Neural progenitor cell (in vitro differentiated cells): ENCODE results near the gene KRTAP9-6. TPM values are rescaled to one million over a fixed set of nuclear protein-coding genes. Genes with fewer than 3 reads are reported as not detected.

Experiments
- DNase-seq: peaks from one replicate; pipeline ENCODE4 v3.0.0-alpha.2; 2016; ENCODE audit warnings: low spot score
- H2AFZ ChIP-seq: fragments of 200-600 bp; sonication (generic); replicated peaks from 2 replicates; pipeline ENCODE4 v1.6.1; 2016; ENCODE audit warnings: antibody characterized with exemption
- H3F3A ChIP-seq: fragments of 200-600 bp; sonication (generic); 2 replicates; pipeline ENCODE4 v1.6.1; 2016; ENCODE audit warnings: antibody characterized with exemption, low read depth
- H3K27ac ChIP-seq: fragments of 200-600 bp; sonication (generic); 2 replicates; pipeline ENCODE4 v1.5.1; 2016; ENCODE audit warnings: mild to moderate bottlenecking
- H3K27me3 ChIP-seq: fragments of 200-600 bp; sonication (generic); 2 replicates; pipeline ENCODE4 v1.6.1; 2016; ENCODE audit warnings: mild to moderate bottlenecking, moderate library complexity
- H3K36me3 ChIP-seq: fragments of 200-600 bp; sonication (generic); 2 replicates; pipeline ENCODE4 v1.5.1; 2016
- H3K4me1 ChIP-seq: fragments of 200-600 bp; sonication (generic); 2 replicates; pipeline ENCODE4 v1.6.1; 2016; ENCODE audit warnings: mixed run types
- H3K4me2 ChIP-seq: fragments of 200-600 bp; sonication (generic); 2 replicates; pipeline ENCODE4 v1.6.1; 2016
- H3K4me3 ChIP-seq: fragments of 200-600 bp; sonication (generic); 2 replicates; pipeline ENCODE4 v1.5.1; 2016
- H3K79me2 ChIP-seq: fragments of 200-600 bp; sonication (generic); 2 replicates; pipeline ENCODE4 v1.6.1; 2016; ENCODE audit warnings: low read depth
- H3K9ac ChIP-seq: fragments of 200-600 bp; sonication (generic); 2 replicates; pipeline ENCODE4 v1.6.1; 2016
- H3K9me3 ChIP-seq: fragments of 200-600 bp; sonication (generic); 2 replicates; pipeline ENCODE4 v1.5.1; 2016; ENCODE audit warnings: low read depth
- H4K20me1 ChIP-seq: fragments of 200-600 bp; sonication (generic); 2 replicates; pipeline ENCODE4 v1.6.1; 2016; ENCODE audit warnings: low read depth
- H3K27ac Mint-ChIP-seq: 3 replicates; pipeline ENCODE4 v1.8.0; 2021; ENCODE audit warnings: mixed read lengths
- H3K27me3 Mint-ChIP-seq: 2 replicates; pipeline ENCODE4 v1.8.0; 2022; ENCODE audit warnings: low read depth, mild to moderate bottlenecking, inconsistent platforms, moderate library complexity, mixed read lengths; ENCODE audit not compliant: insufficient read depth
- H3K36me3 Mint-ChIP-seq: 3 replicates; pipeline ENCODE4 v1.8.0; 2021; ENCODE audit warnings: mixed read lengths
- H3K4me1 Mint-ChIP-seq: 3 replicates; pipeline ENCODE4 v1.8.0; 2021; ENCODE audit warnings: mixed read lengths
- H3K4me3 Mint-ChIP-seq: 3 replicates; pipeline ENCODE4 v1.8.0; 2021; ENCODE audit warnings: mild to moderate bottlenecking, moderate library complexity, mixed read lengths
- H3K9me3 Mint-ChIP-seq: 3 replicates; pipeline ENCODE4 v1.8.0; 2020; ENCODE audit warnings: mixed read lengths
- CTCF ChIP-seq: fragments of 200-600 bp; sonication (generic); IDR thresholded peaks from 2 replicates; pipeline ENCODE4 v1.5.1; 2017; ENCODE audit warnings: antibody characterized with exemption, mild to moderate bottlenecking
- EZH2 ChIP-seq: fragments of 200-600 bp; sonication (generic); IDR thresholded peaks from 2 replicates; pipeline ENCODE4 v1.6.1; 2017; ENCODE audit warnings: antibody characterized with exemption, mild to moderate bottlenecking, moderate library complexity
- EZH2phosphoT487 ChIP-seq: fragments of 200-600 bp; sonication (generic); IDR thresholded peaks from 2 replicates; pipeline ENCODE4 v1.6.1; 2017; ENCODE audit warnings: antibody characterized with exemption
- total RNA-seq: library from RNA; depleted of rRNA; stranded (reverse); fragments of >200 nt; gene quantifications from 2 replicates; pipeline ENCODE4 v1.2.3, GENCODE V29; 2015; ENCODE audit warnings: low replicate concordance

KRTAP9-6 gene
- total RNA-seq, 1 donor from 2014 or later, result not detected

GRCh38 chr17:41258406-41258805, 6.8 kb upstream of the KRTAP9-6 start:
- no peak for DNase-seq
- no peak overlapping the region for H3K4me3 ChIP-seq

GRCh38 chr17:41263212-41263611, 2.0 kb upstream of the KRTAP9-6 start:
- H3K27me3 Mint-ChIP-seq, result peaks cover 3% of the 10 kb centered on the region
- no peak overlapping the region for H3K4me2 ChIP-seq
- DNase-seq, result no peak
- no peaks in the 10 kb centered on the region for H3F3A ChIP-seq
- no peak overlapping the region for H3K9ac ChIP-seq
- no peak overlapping the region for H3K4me3 ChIP-seq
- no peaks in the 10 kb centered on the region for H3K4me1 Mint-ChIP-seq
- no peak overlapping the region for H2AFZ ChIP-seq
- H3K79me2 ChIP-seq, result no peaks in the 10 kb centered on the region
- H3K27me3 ChIP-seq, result no peaks in the 10 kb centered on the region
- H3K4me1 ChIP-seq, result no peaks in the 10 kb centered on the region
- no peak overlapping the region for H3K27ac ChIP-seq
- no peaks in the 10 kb centered on the region for H3K9me3 ChIP-seq
- no peaks in the 10 kb centered on the region for H4K20me1 ChIP-seq
- no peaks in the 10 kb centered on the region for H3K9me3 Mint-ChIP-seq
- no peak overlapping the region for H3K4me3 Mint-ChIP-seq
- TF ChIP-seq CTCF, result no peak
- TF ChIP-seq EZH2, result no peak
- no peak for TF ChIP-seq EZH2phosphoT487
- no peak overlapping the region for H3K27ac Mint-ChIP-seq
- H3K36me3 ChIP-seq, result no peaks in the 10 kb centered on the region
- H3K36me3 Mint-ChIP-seq, result no peaks in the 10 kb centered on the region

More at GRCh38 chr17:41258406-41258805, 6.8 kb upstream of the KRTAP9-6 start:
- no peak overlapping the region for H2AFZ ChIP-seq
- no peaks in the 10 kb centered on the region for H3K9me3 ChIP-seq
- no peaks in the 10 kb centered on the region for H3K27me3 ChIP-seq
- H4K20me1 ChIP-seq, result no peaks in the 10 kb centered on the region
- H3K9ac ChIP-seq, result no peak overlapping the region
- no peaks in the 10 kb centered on the region for H3K9me3 Mint-ChIP-seq
- H3K36me3 Mint-ChIP-seq, result no peaks in the 10 kb centered on the region
- H3K4me1 ChIP-seq, result no peaks in the 10 kb centered on the region
- no peaks in the 10 kb centered on the region for H3K36me3 ChIP-seq
- H3K27ac Mint-ChIP-seq, result no peak overlapping the region
- H3K27me3 Mint-ChIP-seq, result peaks cover 4% of the 10 kb centered on the region
- no peak overlapping the region for H3K27ac ChIP-seq
- no peaks in the 10 kb centered on the region for H3K79me2 ChIP-seq
- H3K4me2 ChIP-seq, result no peak overlapping the region
- TF ChIP-seq EZH2phosphoT487 (no peak), EZH2 (no peak), CTCF (no peak)
- H3F3A ChIP-seq, result no peaks in the 10 kb centered on the region
- H3K4me3 Mint-ChIP-seq, result no peak overlapping the region
- no peaks in the 10 kb centered on the region for H3K4me1 Mint-ChIP-seq

- Histone ChIP-seq H3F3A (no peaks in the 10 kb centered on the region), H3K9me3 (no peaks in the 10 kb centered on the region), H3K4me3 (no peak overlapping the region), H3K79me2 (no peaks in the 10 kb centered on the region), H2AFZ (no peak overlapping the region), H4K20me1 (no peaks in the 10 kb centered on the region), H3K27ac (no peak overlapping the region), H3K27me3 (no peaks in the 10 kb centered on the region), H3K4me1 (no peaks in the 10 kb centered on the region), H3K9ac (no peak overlapping the region), H3K36me3 (no peaks in the 10 kb centered on the region), H3K4me2 (no peak overlapping the region)
- Mint-ChIP-seq H3K27me3 (peaks cover 3% of the 10 kb centered on the region), H3K4me3 (no peak overlapping the region), H3K27ac (no peak overlapping the region), H3K9me3 (no peaks in the 10 kb centered on the region), H3K4me1 (no peaks in the 10 kb centered on the region), H3K36me3 (no peaks in the 10 kb centered on the region)
- no peak for TF ChIP-seq EZH2
- no peak for TF ChIP-seq EZH2phosphoT487
- TF ChIP-seq CTCF, result no peak
- no peak for DNase-seq
These were observed 579 bp upstream of the KRTAP9-6 start for GRCh38 chr17:41264599-41264998.
